Stimulated activated naive CD8-positive, alpha-beta T cell treated with anti-CD3 and anti-CD28 coated beads, Interleukin-15, Interleukin-2, amounts not matched to agents 100 U/mL and 50 U/mL, for 24 hours (primary cell): Measurements from ENCODE around the gene SH2B2.
"Not testable (repeated sequence)": the region's sequence is repeated elsewhere in the genome, so short reads cannot be mapped to it uniquely, and the experiment has no call there.

ENCODE experiments used
- ATAC-seq: fragments of 150-1000 bp; cut with Tn5 transposase; one replicate; pipeline ENCODE4 v1.10.0; 2021
- DNase-seq: peaks from one replicate; pipeline ENCODE4 v3.0.0; 2021

SH2B2 gene

GRCh38 chr7:102337002-102337401 is 50.3 kb downstream of the SH2B2 start:
- ATAC-seq = not testable (repeated sequence)

GRCh38 chr7:102337420-102337819 is 50.8 kb downstream of the SH2B2 start:
- ATAC-seq, DNase-seq: not testable (repeated sequence)

More at GRCh38 chr7:102337002-102337401, 50.3 kb downstream of the SH2B2 start:
- not testable (repeated sequence) for DNase-seq

- not testable (repeated sequence) for DNase-seq, ATAC-seq
Measured at GRCh38 chr7:102340599-102341368, 54.1 kb downstream of the SH2B2 start.

GRCh38 chr7:102346983-102347382 is 60.3 kb downstream of the SH2B2 start:
- DNase-seq, ATAC-seq: not testable (repeated sequence)

GRCh38 chr7:102356344-102356743 is 69.7 kb downstream of the SH2B2 start, which contains the start of gene SPDYE6:
Gene SPDYE6 (minus strand): TSS chr7:102356444. CDS start chr7:102356023, 421 bp downstream.
- not testable (repeated sequence) for ATAC-seq

GRCh38 chr7:102363549-102364393 is 77.1 kb downstream of the SH2B2 start:
- DNase-seq = peak; percentile 93
- peak; percentile 100 for ATAC-seq

More at GRCh38 chr7:102356344-102356743, 69.7 kb downstream of the SH2B2 start, which contains the start of gene SPDYE6:
- DNase-seq = not testable (repeated sequence)

- not testable (repeated sequence) for ATAC-seq
- DNase-seq = peak; percentile 17
Measured at GRCh38 chr7:102364394-102364886, 77.8 kb downstream of the SH2B2 start.

GRCh38 chr7:102365390-102365789 is 78.7 kb downstream of the SH2B2 start:
- ATAC-seq, DNase-seq: not testable (repeated sequence)

- DNase-seq, ATAC-seq: not testable (repeated sequence)
Measured at GRCh38 chr7:102370038-102370437, 83.4 kb downstream of the SH2B2 start.
